Measurements from ENCODE around the gene JARID2. TPM values are rescaled to one million over a fixed set of nuclear protein-coding genes. Genes with fewer than 3 reads are reported as not detected.

JARID2 gene
- total RNA-seq, 1 donor from 2014 or later: 17.9 TPM

DNA sequence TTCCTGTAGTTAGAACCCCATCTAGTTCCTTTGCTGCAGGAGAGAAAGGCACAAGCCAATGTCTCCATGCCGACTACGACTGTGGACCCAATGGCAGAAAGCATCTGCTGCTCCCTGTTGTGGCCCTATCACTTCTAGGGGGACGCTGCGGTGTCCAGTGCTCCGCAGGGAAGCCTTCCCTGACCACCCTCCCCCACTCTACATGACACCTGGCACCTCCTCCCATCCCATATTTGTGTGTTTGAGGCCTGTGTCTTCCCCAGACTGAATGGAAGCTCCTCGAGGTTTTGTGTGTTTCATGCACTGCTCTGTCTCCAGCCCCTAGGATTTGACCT, 257.4 kb downstream of the JARID2 start:
- intact Hi-C loops (cut with DNase I): loop anchor here (10.0 kb wide), 1 partner anchor 121 kb away; no protein-coding TSS in a partner anchor

DNA sequence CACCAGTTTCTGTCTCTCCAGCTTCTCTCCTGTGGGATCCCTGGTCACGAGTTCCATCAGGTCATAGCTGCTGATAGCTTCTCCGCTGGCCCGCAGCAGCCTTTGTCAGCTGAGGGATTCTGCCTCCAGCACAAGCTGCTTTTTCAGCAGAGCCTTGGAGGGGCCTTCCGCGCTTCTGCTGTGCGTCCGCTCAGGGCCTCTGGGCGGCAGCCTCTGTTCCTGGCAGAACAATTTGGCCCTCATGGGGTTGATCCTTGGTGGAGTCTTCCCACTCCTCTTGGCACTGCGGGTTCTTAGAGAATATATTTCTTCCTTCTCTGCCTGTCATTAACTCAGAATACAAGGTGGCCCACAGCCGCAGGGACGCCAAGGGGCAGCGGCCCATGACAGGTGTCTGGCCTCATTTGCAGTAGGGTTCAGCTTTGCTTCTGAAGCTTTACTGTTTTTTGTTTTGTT, 258.2 kb downstream of the JARID2 start:
- Histone ChIP-seq H3K27ac (peak overlapping the region; percentile 43), H3K27me3 (no peaks in the 10 kb centered on the region), H3K9me3 (no peaks in the 10 kb centered on the region), H3K4me3 (no peak overlapping the region), H3K4me1 (peaks cover 32% of the 10 kb centered on the region), H3K36me3 (peaks cover 0 to 21% of the 10 kb centered on the region in 2 donors)
- TF ChIP-seq, protein P1, sequence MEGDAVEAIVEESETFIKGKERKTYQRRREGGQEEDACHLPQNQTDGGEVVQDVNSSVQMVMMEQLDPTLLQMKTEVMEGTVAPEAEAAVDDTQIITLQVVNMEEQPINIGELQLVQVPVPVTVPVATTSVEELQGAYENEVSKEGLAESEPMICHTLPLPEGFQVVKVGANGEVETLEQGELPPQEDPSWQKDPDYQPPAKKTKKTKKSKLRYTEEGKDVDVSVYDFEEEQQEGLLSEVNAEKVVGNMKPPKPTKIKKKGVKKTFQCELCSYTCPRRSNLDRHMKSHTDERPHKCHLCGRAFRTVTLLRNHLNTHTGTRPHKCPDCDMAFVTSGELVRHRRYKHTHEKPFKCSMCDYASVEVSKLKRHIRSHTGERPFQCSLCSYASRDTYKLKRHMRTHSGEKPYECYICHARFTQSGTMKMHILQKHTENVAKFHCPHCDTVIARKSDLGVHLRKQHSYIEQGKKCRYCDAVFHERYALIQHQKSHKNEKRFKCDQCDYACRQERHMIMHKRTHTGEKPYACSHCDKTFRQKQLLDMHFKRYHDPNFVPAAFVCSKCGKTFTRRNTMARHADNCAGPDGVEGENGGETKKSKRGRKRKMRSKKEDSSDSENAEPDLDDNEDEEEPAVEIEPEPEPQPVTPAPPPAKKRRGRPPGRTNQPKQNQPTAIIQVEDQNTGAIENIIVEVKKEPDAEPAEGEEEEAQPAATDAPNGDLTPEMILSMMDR (IDR thresholded peaks at IDR 0.05): no peak
- TF ChIP-seq POLR2AphosphoS5 (IDR thresholded peaks at IDR 0.05; ENCODE audit: insufficient read depth in 1 of 2, low read depth in 1 of 2) (no peak), POLR2A (IDR thresholded peaks at IDR 0.05) (no peak)
- DNase-seq (ENCODE audit: extremely low spot score in 2 of 2): no peak
- intact Hi-C loops (cut with DNase I): loop anchor here (10.0 kb wide), 1 partner anchor 121 kb away; no protein-coding TSS in a partner anchor

More for the DNA sequence above, 257.4 kb downstream of the JARID2 start:
- Histone ChIP-seq H3K27me3 (no peaks in the 10 kb centered on the region), H3K36me3 (peaks cover 0 to 14% of the 10 kb centered on the region in 2 donors), H3K27ac (no peak overlapping the region), H3K4me1 (peaks cover 36% of the 10 kb centered on the region), H3K9me3 (no peaks in the 10 kb centered on the region), H3K4me3 (no peak overlapping the region)
- TF ChIP-seq, protein P1 (IDR thresholded peaks at IDR 0.05): no peak
- TF ChIP-seq POLR2AphosphoS5 (IDR thresholded peaks at IDR 0.05; ENCODE audit: insufficient read depth in 1 of 2, low read depth in 1 of 2) (no peak), POLR2A (IDR thresholded peaks at IDR 0.05) (no peak)
- DNase-seq (ENCODE audit: extremely low spot score in 2 of 2): no peak

DNA sequence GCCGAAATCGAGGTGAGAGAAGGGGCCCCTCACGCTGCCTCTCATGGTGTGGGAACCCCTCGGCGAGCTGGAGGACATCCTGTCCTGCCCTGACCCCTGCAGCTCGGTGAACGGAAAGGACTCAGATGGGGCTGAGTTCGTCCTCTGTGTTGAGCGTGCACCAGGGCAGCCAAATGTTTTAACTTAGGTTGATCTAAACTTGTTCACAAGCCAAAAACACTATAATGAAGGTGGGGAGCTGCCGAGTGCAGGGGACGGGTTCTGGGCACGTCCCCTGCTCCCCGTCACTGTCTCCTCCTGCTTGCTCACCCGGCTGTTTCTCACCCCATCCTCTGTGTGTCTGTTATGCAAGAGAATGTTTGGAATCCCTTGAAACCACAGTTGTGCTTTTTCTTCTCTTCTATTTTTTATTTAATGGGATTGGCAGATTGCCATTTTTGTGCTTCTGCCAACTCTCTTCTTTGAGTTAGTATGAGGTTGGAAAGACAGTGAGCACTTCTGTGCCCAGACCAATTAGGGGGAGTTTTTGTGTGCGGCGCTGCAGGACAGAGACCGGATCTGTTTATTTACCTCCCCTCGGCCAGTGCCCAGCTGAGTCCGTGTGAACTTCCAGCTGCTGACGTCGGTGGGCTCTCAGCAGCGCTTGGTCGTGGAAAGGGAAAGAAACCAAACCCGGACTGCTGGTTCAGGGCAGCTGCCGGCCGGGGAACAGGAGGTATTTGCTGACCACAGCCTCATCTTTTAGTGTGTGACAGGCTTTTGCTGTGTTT, 258.9 kb downstream of the JARID2 start:
- Histone ChIP-seq H3K27me3 (no peaks in the 10 kb centered on the region), H3K4me3 (peak overlapping the region in 1 of 2 donors; percentile 27), H3K4me1 (peaks cover 32% of the 10 kb centered on the region), H3K27ac (peak overlapping the region; percentile 43), H3K36me3 (peaks cover 0 to 25% of the 10 kb centered on the region in 2 donors), H3K9me3 (no peaks in the 10 kb centered on the region)
- peak in 1 of 2 donors; percentile 93 for DNase-seq (ENCODE audit: extremely low spot score in 2 of 2)
- intact Hi-C loops (cut with DNase I): loop anchor here (10.0 kb wide), 1 partner anchor 120 kb away; no protein-coding TSS in a partner anchor
- TF ChIP-seq, protein P1 (IDR thresholded peaks at IDR 0.05): no peak
- TF ChIP-seq POLR2A (IDR thresholded peaks at IDR 0.05): no peak
- TF ChIP-seq POLR2AphosphoS5 (IDR thresholded peaks at IDR 0.05; ENCODE audit: insufficient read depth in 1 of 2, low read depth in 1 of 2): peak; percentile 74 to 77

DNA sequence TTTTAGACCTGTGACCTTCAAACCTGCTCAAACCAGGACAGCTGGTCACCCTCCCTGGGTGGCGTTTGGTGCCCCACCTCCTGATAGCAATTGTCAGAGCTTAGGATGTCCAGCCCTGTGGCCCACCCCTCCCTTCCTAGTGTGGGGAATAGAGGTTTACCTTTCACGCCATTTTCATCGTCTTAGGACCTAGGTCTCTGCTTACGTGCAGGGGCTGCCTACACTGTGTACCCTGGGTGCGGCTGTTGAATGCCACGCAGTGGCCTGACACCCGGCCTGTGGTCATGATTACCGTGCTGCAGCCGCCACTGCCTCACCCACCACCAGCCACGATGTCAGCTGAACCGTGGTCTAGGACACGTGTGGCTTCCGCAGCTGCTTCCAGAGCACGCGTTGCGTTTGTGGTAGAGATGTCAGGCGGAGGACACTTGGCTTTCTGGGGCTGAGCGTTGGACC, 259.6 kb downstream of the JARID2 start:
- H3K27ac ChIP-seq: peak overlapping the region; percentile 43
- peaks cover 32% of the 10 kb centered on the region for H3K4me1 ChIP-seq
- intact Hi-C loops (cut with DNase I): loop anchor here (10.0 kb wide), 1 partner anchor 119 kb away; no protein-coding TSS in a partner anchor
- peaks cover 0 to 25% of the 10 kb centered on the region in 2 donors for H3K36me3 ChIP-seq
- no peaks in the 10 kb centered on the region for H3K27me3 ChIP-seq
- TF ChIP-seq POLR2A (IDR thresholded peaks at IDR 0.05) (no peak), POLR2AphosphoS5 (IDR thresholded peaks at IDR 0.05; ENCODE audit: insufficient read depth in 1 of 2, low read depth in 1 of 2) (no peak)
- TF ChIP-seq, protein P1 (IDR thresholded peaks at IDR 0.05): no peak
- H3K4me3 ChIP-seq: no peak overlapping the region
- DNase-seq (ENCODE audit: extremely low spot score in 2 of 2): no peak
- H3K9me3 ChIP-seq: no peaks in the 10 kb centered on the region
